ENCODE results near the gene LSAMP.

The LSAMP gene

GRCh38 chr3:116442331-116443021, 2.8 kb downstream of the LSAMP start:
- H3K4me3 ChIP-seq (ENCODE audit: low read depth in 1 of 2, low read length in 2 of 2) = no peak overlapping the region
- DNase-seq (no peak), ATAC-seq (ENCODE audit: insufficient read depth, low read depth) (no peak)
- H3K9ac ChIP-seq (ENCODE audit: low read depth, low read length) = no peak overlapping the region
- H3K4me1 ChIP-seq (ENCODE audit: insufficient read depth, low read length) = no peaks in the 10 kb centered on the region
- TF ChIP-seq EZH2 (IDR thresholded peaks at IDR 0.05; ENCODE audit: borderline replicate concordance, low read depth, low read length, severe bottlenecking) = no peak
- TF ChIP-seq CTCF (IDR thresholded peaks at IDR 0.05; ENCODE audit: borderline replicate concordance, extremely low read depth, low read length, poor library complexity, severe bottlenecking) = no peak
- H3K27ac ChIP-seq (ENCODE audit: low read length) = no peak overlapping the region
- H3K4me2 ChIP-seq (ENCODE audit: insufficient read depth, low read length) = no peak overlapping the region
- no peaks in the 10 kb centered on the region for H3K9me3 ChIP-seq (ENCODE audit: insufficient read depth, low read length, severe bottlenecking)
- H4K20me1 ChIP-seq (ENCODE audit: insufficient read depth, low read length) = no peaks in the 10 kb centered on the region
- H3K79me2 ChIP-seq (ENCODE audit: insufficient read depth, low read length) = no peaks in the 10 kb centered on the region
- H2AFZ ChIP-seq (ENCODE audit: low read depth, low read length) = no peak overlapping the region
- no peaks in the 10 kb centered on the region for H3K36me3 ChIP-seq (ENCODE audit: insufficient read depth, low read length)
- no peaks in the 10 kb centered on the region for H3K27me3 ChIP-seq (ENCODE audit: insufficient read depth, low read length, poor library complexity)

GRCh38 chr3:116441652-116442051, 3.6 kb downstream of the LSAMP start:
- no peak for DNase-seq
- no peak overlapping the region for H3K9ac ChIP-seq (ENCODE audit: low read depth, low read length)
- no peak overlapping the region for H3K4me3 ChIP-seq (ENCODE audit: low read depth in 1 of 2, low read length in 2 of 2)
- no peak overlapping the region for H2AFZ ChIP-seq (ENCODE audit: low read depth, low read length)
- no peaks in the 10 kb centered on the region for H3K9me3 ChIP-seq (ENCODE audit: insufficient read depth, low read length, severe bottlenecking)
- H4K20me1 ChIP-seq (ENCODE audit: insufficient read depth, low read length) = no peaks in the 10 kb centered on the region
- H3K4me1 ChIP-seq (ENCODE audit: insufficient read depth, low read length) = no peaks in the 10 kb centered on the region
- H3K27ac ChIP-seq (ENCODE audit: low read length) = no peak overlapping the region
- TF ChIP-seq EZH2 (IDR thresholded peaks at IDR 0.05; ENCODE audit: borderline replicate concordance, low read depth, low read length, severe bottlenecking) (no peak), CTCF (IDR thresholded peaks at IDR 0.05; ENCODE audit: borderline replicate concordance, extremely low read depth, low read length, poor library complexity, severe bottlenecking) (no peak)
- no peak for ATAC-seq (ENCODE audit: insufficient read depth, low read depth)
- H3K27me3 ChIP-seq (ENCODE audit: insufficient read depth, low read length, poor library complexity) = no peaks in the 10 kb centered on the region
- no peaks in the 10 kb centered on the region for H3K36me3 ChIP-seq (ENCODE audit: insufficient read depth, low read length)
- no peak overlapping the region for H3K4me2 ChIP-seq (ENCODE audit: insufficient read depth, low read length)
- H3K79me2 ChIP-seq (ENCODE audit: insufficient read depth, low read length) = no peaks in the 10 kb centered on the region

DNA sequence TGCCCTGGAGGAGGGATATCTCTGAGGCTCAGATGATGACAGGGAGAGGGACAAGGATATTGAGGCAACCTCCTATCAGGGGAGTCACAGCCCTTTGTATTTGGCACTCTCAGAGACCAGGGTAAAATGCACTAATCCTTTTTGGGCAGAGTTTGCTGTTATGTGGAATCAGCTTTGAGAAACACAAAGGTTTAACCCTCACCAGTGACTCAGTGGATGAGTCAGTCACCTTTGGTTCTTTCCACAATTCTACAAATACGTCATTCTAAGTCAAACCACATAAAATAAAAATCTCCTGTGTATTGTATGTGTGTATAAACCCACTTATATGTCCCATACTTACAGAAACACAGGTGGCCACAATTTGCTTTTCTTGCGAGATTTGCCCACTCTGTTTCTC, 5.1 kb downstream of the LSAMP start:
- H4K20me1 ChIP-seq (ENCODE audit: insufficient read depth, low read length) = no peaks in the 10 kb centered on the region
- no peaks in the 10 kb centered on the region for H3K36me3 ChIP-seq (ENCODE audit: insufficient read depth, low read length)
- no peak overlapping the region for H3K4me3 ChIP-seq (ENCODE audit: low read depth in 1 of 2, low read length in 2 of 2)
- H3K4me1 ChIP-seq (ENCODE audit: insufficient read depth, low read length) = no peaks in the 10 kb centered on the region
- ATAC-seq (ENCODE audit: insufficient read depth, low read depth) (no peak), DNase-seq (no peak)
- TF ChIP-seq EZH2 (IDR thresholded peaks at IDR 0.05; ENCODE audit: borderline replicate concordance, low read depth, low read length, severe bottlenecking) (no peak), CTCF (IDR thresholded peaks at IDR 0.05; ENCODE audit: borderline replicate concordance, extremely low read depth, low read length, poor library complexity, severe bottlenecking) (no peak)
- no peaks in the 10 kb centered on the region for H3K9me3 ChIP-seq (ENCODE audit: insufficient read depth, low read length, severe bottlenecking)
- no peak overlapping the region for H2AFZ ChIP-seq (ENCODE audit: low read depth, low read length)
- no peak overlapping the region for H3K27ac ChIP-seq (ENCODE audit: low read length)
- no peak overlapping the region for H3K4me2 ChIP-seq (ENCODE audit: insufficient read depth, low read length)
- no peaks in the 10 kb centered on the region for H3K27me3 ChIP-seq (ENCODE audit: insufficient read depth, low read length, poor library complexity)
- H3K9ac ChIP-seq (ENCODE audit: low read depth, low read length) = no peak overlapping the region
- H3K79me2 ChIP-seq (ENCODE audit: insufficient read depth, low read length) = no peaks in the 10 kb centered on the region

All from DND-41 (cell line).